ENCODE measurements around the gene NEB. TPM values are rescaled to one million over a fixed set of nuclear protein-coding genes. Genes with fewer than 3 reads are reported as not detected.

Gene NEB
- total and polyA plus RNA-seq, 2 of the 4 experiments (the other 2 are of a cell fraction), result under 0.01 TPM; not detected in 1

- intact Hi-C loops (cut with micrococcal nuclease), result no loop called here
- dilution Hi-C loops (cut with HindIII; ENCODE audit: low sequenced_read_pairs, unreplicated experiment), result no loop called here
- H3K27ac ChIP-seq (ENCODE audit: insufficient read depth, low read length), result no peak overlapping the region
Measured at GRCh38 chr2:151640087-151640486, 94.2 kb downstream of the NEB start.

More at GRCh38 chr2:151640087-151640486, 94.2 kb downstream of the NEB start:
- Histone ChIP-seq H2BK120ac (ENCODE audit: low read depth, low read length) (no peak overlapping the region), H2BK5ac (ENCODE audit: low read depth, low read length, poor library complexity, severe bottlenecking) (no peak overlapping the region), H4K91ac (ENCODE audit: insufficient read depth, low read depth, low read length) (no peak overlapping the region), H4K8ac (ENCODE audit: low read depth in 2 of 2, low read length in 2 of 2) (no peak overlapping the region), H3K56ac (ENCODE audit: extremely low read depth, insufficient read depth, low read length) (no peak overlapping the region), H3K36me3 (ENCODE audit: control insufficient read depth, insufficient read depth, low read length) (no peaks in the 10 kb centered on the region), H4K5ac (ENCODE audit: low read depth, low read length) (no peak overlapping the region), H2AK5ac (ENCODE audit: low read depth, low read length) (no peak overlapping the region), H4K20me1 (ENCODE audit: insufficient read depth, low read length) (no peaks in the 10 kb centered on the region), H3K79me1 (ENCODE audit: low read depth in 1 of 2, low read length in 2 of 2) (no peaks in the 10 kb centered on the region), H3K4ac (ENCODE audit: low read depth, low read length) (no peak overlapping the region), H2AK9ac (replicated peaks; ENCODE audit: low read depth, low read length, poor library complexity) (no peak overlapping the region), H2AFZ (replicated peaks; ENCODE audit: low read length, poor library complexity) (no peak overlapping the region), H3K4me2 (ENCODE audit: low read depth, low read length) (no peak overlapping the region), H3K18ac (ENCODE audit: low read depth, low read length) (no peak overlapping the region), H3K14ac (replicated peaks; ENCODE audit: low read depth, low read length) (no peak overlapping the region), H3K23ac (ENCODE audit: low read depth, low read length) (no peak overlapping the region), H3K9me3 (ENCODE audit: control insufficient read depth, insufficient read depth, low read length) (no peaks in the 10 kb centered on the region), H2BK15ac (ENCODE audit: low read depth, low read length) (no peak overlapping the region), H3K4me1 (ENCODE audit: control insufficient read depth, insufficient read depth, low read length) (no peaks in the 10 kb centered on the region), H3K27me3 (ENCODE audit: control insufficient read depth, insufficient read depth, low read length) (no peaks in the 10 kb centered on the region), H3K4me3 (ENCODE audit: insufficient read depth, low read depth, low read length) (no peak overlapping the region), H3K9ac (ENCODE audit: low read depth, low read length) (no peak overlapping the region), H3K9me1 (ENCODE audit: insufficient read depth, low read length) (no peaks in the 10 kb centered on the region), H2BK20ac (ENCODE audit: low read depth, low read length) (no peak overlapping the region)
- ChIA-PET POLR2A (ENCODE audit: unreplicated experiment) (no interaction called here), CTCF (no interaction called here)
- ATAC-seq (ENCODE audit: low read depth) (no peak), DNase-seq (no peak)
- no CpG with 5 or more reads among the region's 9 CpGs for WGBS, 2 experiments (ENCODE audit: extremely low coverage in 2 of 2, insufficient read length in 1 of 2)
- in situ Hi-C loops (cut with MboI; ENCODE audit: low sequenced_read_pairs), result no loop called here
- TF ChIP-seq SMC3 (IDR thresholded peaks at IDR 0.05; ENCODE audit: low read depth, low read length) (no peak), NFE2L2 (IDR thresholded peaks at IDR 0.05; ENCODE audit: low read depth, low read length) (no peak), CHD1 (IDR thresholded peaks at IDR 0.05; ENCODE audit: low read depth, low read length) (no peak), MAZ (IDR thresholded peaks at IDR 0.05; ENCODE audit: borderline replicate concordance, low read depth, low read length) (no peak), BHLHE40 (IDR thresholded peaks at IDR 0.05; ENCODE audit: low read depth, low read length) (no peak), USF2 (IDR thresholded peaks at IDR 0.05; ENCODE audit: low read depth, low read length) (no peak), CTCF (conservative IDR thresholded peaks at IDR 0.05; ENCODE audit: low read depth, low read length) (no peak), ELK1 (IDR thresholded peaks at IDR 0.05; ENCODE audit: borderline replicate concordance, low read depth, low read length) (no peak), RCOR1 (IDR thresholded peaks at IDR 0.05; ENCODE audit: insufficient replicate concordance, low read length) (no peak), RFX5 (IDR thresholded peaks at IDR 0.05; ENCODE audit: low read depth, low read length) (no peak), CEBPB (IDR thresholded peaks at IDR 0.05; ENCODE audit: low read depth, low read length) (no peak), MAFK (IDR thresholded peaks at IDR 0.05; ENCODE audit: low read depth, low read length) (no peak), MXI1 (IDR thresholded peaks at IDR 0.05; ENCODE audit: borderline replicate concordance, low read depth, low read length) (no peak), POLR2A (IDR thresholded peaks at IDR 0.05; ENCODE audit: low read depth, low read length) (no peak), FOS (IDR thresholded peaks at IDR 0.05; ENCODE audit: low read depth, low read length) (no peak)
- no TSS peak for BruUV-seq (replicated peaks)

Data from IMR-90 (cell line).